ENCODE measurements around the gene CAV3. TPM values are rescaled to one million over a fixed set of nuclear protein-coding genes. Genes with fewer than 3 reads are reported as not detected.

The CAV3 gene
- total and polyA plus RNA-seq, 4 donors: 0.06 to 0.18 TPM; not detected in 2

DNA sequence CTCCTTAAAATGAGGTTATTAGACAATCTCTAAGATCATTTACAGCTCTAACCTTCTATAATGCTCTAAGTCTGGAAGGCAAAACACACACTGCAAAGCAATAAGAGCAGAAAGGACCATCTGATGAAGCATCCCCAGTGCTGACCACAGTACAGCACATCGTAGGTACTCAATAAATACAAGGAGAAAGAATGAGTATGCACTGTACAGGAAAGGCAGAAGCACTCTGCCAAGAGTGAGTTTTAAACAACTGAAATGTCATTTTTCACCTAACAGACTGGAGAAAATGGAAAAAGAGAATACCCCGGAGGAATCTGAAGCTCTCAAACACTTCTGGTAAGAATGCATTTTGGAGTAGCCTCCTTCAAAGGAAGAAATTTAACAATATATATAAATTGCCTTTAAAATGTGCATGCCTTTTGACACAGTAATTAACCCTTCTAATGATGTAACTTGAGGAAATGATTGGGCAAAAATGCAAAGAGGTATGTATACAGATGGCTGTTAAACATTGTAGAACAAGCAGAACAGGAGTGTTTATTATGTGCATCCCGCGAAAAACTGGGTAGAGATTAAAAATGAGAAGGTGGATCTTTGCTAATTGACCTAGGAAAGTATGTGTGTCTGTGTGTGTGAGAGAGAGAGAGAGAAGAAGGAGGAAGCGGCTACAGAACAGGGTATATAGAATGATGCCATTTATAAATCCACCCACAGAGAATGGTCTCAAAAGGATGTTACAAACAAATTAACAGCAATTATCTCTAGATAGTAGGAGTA, 43.8 kb downstream of the CAV3 start:
- peaks cover 0 to 3% (median 0%) of the 10 kb centered on the region in 3 donors for H3K27me3 ChIP-seq (ENCODE audit: control insufficient read depth in 3 of 3, insufficient read depth in 3 of 3, low read length in 2 of 3)
- no peak for ATAC-seq (ENCODE audit: insufficient read depth, low FRiP score)
- no peak for DNase-seq
- no peaks in the 10 kb centered on the region for H3K36me3 ChIP-seq (ENCODE audit: control insufficient read depth in 4 of 4, insufficient read depth in 4 of 4, low read length in 4 of 4)
- H3K4me3 ChIP-seq: no peak overlapping the region
- H3K9ac ChIP-seq (ENCODE audit: insufficient read depth in 1 of 2, low read length in 2 of 2): no peak overlapping the region
- 74 to 85% methylated on average over 5 of the region's 5 CpGs for WGBS, 2 donors
- H3K9me3 ChIP-seq (ENCODE audit: control insufficient read depth in 4 of 4, insufficient read depth in 3 of 4, low read length in 3 of 4): peaks cover 0 to 2% (median 0%) of the 10 kb centered on the region in 4 donors
- TF ChIP-seq CTCF (IDR thresholded peaks at IDR 0.05; ENCODE audit: control extremely low read depth, extremely low read depth): no peak
- no peak overlapping the region for H3K27ac ChIP-seq (ENCODE audit: low read depth in 1 of 2, low read length in 1 of 2)
- H3K4me1 ChIP-seq (ENCODE audit: control insufficient read depth in 5 of 5, insufficient read depth in 5 of 5, low read length in 5 of 5): peaks cover 0 to 2% (median 0%) of the 10 kb centered on the region in 5 donors

DNA sequence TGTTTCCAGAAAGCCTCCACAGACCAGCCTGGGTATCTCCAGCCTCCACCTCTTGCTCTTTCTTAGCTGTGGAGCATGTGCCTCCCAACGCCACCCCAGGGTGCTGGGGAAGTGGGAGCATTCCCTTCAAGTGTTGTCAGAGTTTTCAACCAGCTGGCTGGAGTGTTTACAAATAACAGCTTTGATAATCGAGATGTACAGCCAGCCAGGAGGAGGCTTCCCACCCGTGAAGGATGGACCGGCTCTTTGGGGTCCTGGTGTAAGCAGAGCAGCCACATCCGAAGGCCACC, 44.3 kb downstream of the CAV3 start:
- no peak overlapping the region for H3K27ac ChIP-seq (ENCODE audit: low read depth in 1 of 2, low read length in 1 of 2)
- TF ChIP-seq CTCF (IDR thresholded peaks at IDR 0.05; ENCODE audit: control extremely low read depth, extremely low read depth): no peak
- WGBS, 2 donors: 71 to 83% methylated on average over 5 of the region's 5 CpGs

GRCh38 chr3:8778475-8778874, 44.9 kb downstream of the CAV3 start:
- Histone ChIP-seq H3K27me3 (ENCODE audit: control insufficient read depth in 3 of 3, insufficient read depth in 3 of 3, low read length in 2 of 3) (peaks cover 0 to 3% (median 0%) of the 10 kb centered on the region in 3 donors), H3K4me1 (ENCODE audit: control insufficient read depth in 5 of 5, insufficient read depth in 5 of 5, low read length in 5 of 5) (peaks cover 0 to 2% (median 0%) of the 10 kb centered on the region in 5 donors), H3K9ac (ENCODE audit: insufficient read depth in 1 of 2, low read length in 2 of 2) (no peak overlapping the region), H3K36me3 (ENCODE audit: control insufficient read depth in 4 of 4, insufficient read depth in 4 of 4, low read length in 4 of 4) (no peaks in the 10 kb centered on the region), H3K27ac (ENCODE audit: low read depth in 1 of 2, low read length in 1 of 2) (no peak overlapping the region), H3K9me3 (ENCODE audit: control insufficient read depth in 4 of 4, insufficient read depth in 3 of 4, low read length in 3 of 4) (peaks cover 0 to 2% (median 0%) of the 10 kb centered on the region in 4 donors), H3K4me3 (no peak overlapping the region)
- no peak for TF ChIP-seq CTCF (IDR thresholded peaks at IDR 0.05; ENCODE audit: control extremely low read depth, extremely low read depth)
- DNase-seq (no peak), ATAC-seq (ENCODE audit: insufficient read depth, low FRiP score) (no peak)
- 90 to 93% methylated on average over 5 of the region's 5 CpGs for WGBS, 2 donors

More for the DNA sequence above, 44.3 kb downstream of the CAV3 start:
- H3K36me3 ChIP-seq (ENCODE audit: control insufficient read depth in 4 of 4, insufficient read depth in 4 of 4, low read length in 4 of 4): no peaks in the 10 kb centered on the region
- peaks cover 0 to 3% (median 0%) of the 10 kb centered on the region in 3 donors for H3K27me3 ChIP-seq (ENCODE audit: control insufficient read depth in 3 of 3, insufficient read depth in 3 of 3, low read length in 2 of 3)
- peaks cover 0 to 2% (median 0%) of the 10 kb centered on the region in 5 donors for H3K4me1 ChIP-seq (ENCODE audit: control insufficient read depth in 5 of 5, insufficient read depth in 5 of 5, low read length in 5 of 5)
- DNase-seq: no peak
- peaks cover 0 to 2% (median 0%) of the 10 kb centered on the region in 4 donors for H3K9me3 ChIP-seq (ENCODE audit: control insufficient read depth in 4 of 4, insufficient read depth in 3 of 4, low read length in 3 of 4)
- ATAC-seq (ENCODE audit: insufficient read depth, low FRiP score): no peak
- no peak overlapping the region for H3K9ac ChIP-seq (ENCODE audit: insufficient read depth in 1 of 2, low read length in 2 of 2)
- no peak overlapping the region for H3K4me3 ChIP-seq
